ENCODE data around the gene PHLDA1.

GRCh38 chr12:76031414-76032042 is at the start of gene PHLDA1:
- TF ChIP-seq POLR2AphosphoS5 (IDR thresholded peaks at IDR 0.05; ENCODE audit: low read depth, low read length) (peak; percentile 62), POLR2A (IDR thresholded peaks at IDR 0.05; ENCODE audit: low read depth, low read length) (no peak; the same call in none of the 2 replicates), TAF1 (IDR thresholded peaks at IDR 0.05; ENCODE audit: low read depth, low read length) (peak; percentile 56; the same call in 1 of the 2 replicates)
